H1 (cell line): Measurements from ENCODE around the gene XDH. TPM values are rescaled to one million over a fixed set of nuclear protein-coding genes. Genes with fewer than 3 reads are reported as not detected.

Source experiments
- CTCF ChIA-PET: fragments of 300-600 bp; sonication (Branson Sonifier 250); formaldehyde crosslinking; loops from one replicate; lab custom pipeline; 2021; ENCODE audit not compliant: partially characterized antibody; lab: Charles Lee
- POLR2A ChIA-PET: fragments of 300-600 bp; sonication (Branson Sonifier 250); formaldehyde crosslinking; loops from one replicate; lab custom pipeline; 2021; ENCODE audit warnings: inconsistent platforms; ENCODE audit not compliant: partially characterized antibody; lab: Charles Lee
- DNase-seq, 2 experiments: peaks; one replicate each; pipeline versions ENCODE4 v3.0.0 to v3.0.0-alpha.2; 2010 to 2022; ENCODE audit warnings: low spot score in 2 of 2, low read depth in 1 of 2, mixed read lengths in 1 of 2
- FAIRE-seq: peaks from 2 replicates; lab custom pipeline; 2011; peaks lifted over from hg19 to GRCh38; lab: Jason Lieb, UNC
- H2AFZ ChIP-seq: 2 replicates; pipeline ENCODE4 v1.8.1; 2012; ENCODE audit warnings: low read length, inconsistent platforms
- H2AK5ac ChIP-seq: 2 replicates; pipeline ENCODE4 v1.6.1; 2013; ENCODE audit warnings: low read depth, low read length
- H2BK120ac ChIP-seq: replicated peaks from 2 replicates; pipeline ENCODE3; 2013; ENCODE audit warnings: low read depth, low read length, inconsistent platforms
- H2BK12ac ChIP-seq: 2 replicates; pipeline ENCODE4 v1.6.1; 2013; ENCODE audit warnings: low read depth, low read length
- H2BK15ac ChIP-seq: 2 replicates; pipeline ENCODE4 v1.6.1; 2013; ENCODE audit warnings: low read length
- H2BK20ac ChIP-seq: 2 replicates; pipeline ENCODE4 v1.6.1; 2013; ENCODE audit warnings: low read length
- H2BK5ac ChIP-seq: 2 replicates; pipeline ENCODE4 v1.6.1; 2013; ENCODE audit warnings: low read depth, low read length
- H3K14ac ChIP-seq: 2 replicates; pipeline ENCODE4 v1.6.1; 2013; ENCODE audit warnings: inconsistent platforms; ENCODE audit not compliant: insufficient read length
- H3K18ac ChIP-seq: 2 replicates; pipeline ENCODE4 v1.6.1; 2013; ENCODE audit warnings: low read length; ENCODE audit errors: extremely low read depth
- H3K23ac ChIP-seq: 2 replicates; pipeline ENCODE4 v1.6.1; 2013; ENCODE audit warnings: inconsistent platforms; ENCODE audit not compliant: insufficient read length
- H3K23me2 ChIP-seq: 2 replicates; pipeline ENCODE4 v1.6.1; 2013; ENCODE audit warnings: low read depth, low read length
- H3K27ac ChIP-seq: 2 replicates; pipeline ENCODE4 v1.6.1; 2011; ENCODE audit warnings: low read depth, low read length, inconsistent platforms
- H3K27me3 ChIP-seq, 4 experiments: replicated peaks in 1 of 4; 1 replicate in 1 of 4; 2 replicates in 3 of 4; pipeline versions ENCODE4 v1.6.1 to v1.8.1; 2011 to 2013; ENCODE audit warnings: low read length in 3 of 4, mild to moderate bottlenecking in 3 of 4, inconsistent platforms in 2 of 4, mixed read lengths in 2 of 4, moderate library complexity in 1 of 4; ENCODE audit not compliant: control insufficient read depth in 3 of 4, insufficient read depth in 3 of 4; ENCODE audit errors: extremely low read depth in 1 of 4
- H3K36me3 ChIP-seq, 4 experiments: 2 replicates each; pipeline versions ENCODE4 v1.6.1 to v1.8.1; 2011 to 2013; ENCODE audit warnings: mild to moderate bottlenecking in 4 of 4, low read length in 3 of 4, moderate library complexity in 2 of 4, control low read depth in 1 of 4, inconsistent platforms in 1 of 4; ENCODE audit not compliant: insufficient read depth in 4 of 4, control insufficient read depth in 2 of 4
- H3K4ac ChIP-seq: replicated peaks from 2 replicates; pipeline ENCODE3; 2013; ENCODE audit warnings: low read length, low read depth, mixed read lengths, inconsistent platforms; ENCODE audit not compliant: insufficient read length
- H3K4me1 ChIP-seq, 4 experiments: replicated peaks in 1 of 4; 1 replicate in 1 of 4; 2 replicates in 3 of 4; pipeline versions ENCODE4 v1.6.1 to v1.8.1; 2011 to 2013; ENCODE audit warnings: low read length in 3 of 4, inconsistent platforms in 2 of 4, mixed read lengths in 1 of 4; ENCODE audit not compliant: insufficient read depth in 4 of 4, control insufficient read depth in 3 of 4
- H3K4me2 ChIP-seq, 2 experiments: 2 replicates each; pipeline versions ENCODE4 v1.6.1 to v1.8.1; 2011 to 2013; ENCODE audit warnings: low read depth in 2 of 2, low read length in 2 of 2, control low read depth in 1 of 2, inconsistent platforms in 1 of 2, mild to moderate bottlenecking in 1 of 2; ENCODE audit not compliant: insufficient read depth in 1 of 2
- H3K4me3 ChIP-seq, 4 experiments: fragments of 200-600, 300-600 bp in 1 of 4; sonication (generic), shearing (Covaris generic), sonication (Bioruptor Twin) in 1 of 4; 2 replicates each; pipeline versions ENCODE4 v1.5.1 to v1.8.1; 2011 to 2016; ENCODE audit warnings: low read length in 4 of 4, low read depth in 3 of 4, control low read depth in 2 of 4, inconsistent platforms in 2 of 4, mild to moderate bottlenecking in 2 of 4, mixed read lengths in 1 of 4, moderate library complexity in 1 of 4; ENCODE audit not compliant: insufficient read depth in 2 of 4; ENCODE audit errors: extremely low read depth in 1 of 4
- H3K56ac ChIP-seq: replicated peaks from 2 replicates; pipeline ENCODE3; 2013; ENCODE audit warnings: low read depth, mild to moderate bottlenecking, mixed read lengths, low read length, inconsistent platforms; ENCODE audit not compliant: insufficient read length
- H3K79me1 ChIP-seq: 2 replicates; pipeline ENCODE4 v1.6.1; 2013; ENCODE audit warnings: low read depth, low read length, control low read depth
- H3K79me2 ChIP-seq, 2 experiments: 2 replicates each; pipeline versions ENCODE4 v1.6.1 to v1.8.1; 2012 to 2013; ENCODE audit warnings: low read length in 2 of 2, mild to moderate bottlenecking in 2 of 2, inconsistent platforms in 1 of 2; ENCODE audit not compliant: insufficient read depth in 2 of 2, control insufficient read depth in 1 of 2
- H3K9ac ChIP-seq, 4 experiments: replicated peaks in 1 of 4; 1 replicate in 1 of 4; 2 replicates in 3 of 4; pipeline versions ENCODE4 v1.6.1 to v1.8.1; 2011 to 2013; ENCODE audit warnings: low read depth in 3 of 4, low read length in 3 of 4, control low read depth in 2 of 4, mild to moderate bottlenecking in 2 of 4, moderate library complexity in 2 of 4, inconsistent platforms in 1 of 4; ENCODE audit errors: extremely low read depth in 1 of 4
- H3K9me3 ChIP-seq, 2 experiments: 2 replicates each; pipeline versions ENCODE4 v1.6.1 to v1.8.1; 2012 to 2013; ENCODE audit warnings: mild to moderate bottlenecking in 2 of 2, moderate library complexity in 2 of 2, control low read depth in 1 of 2, inconsistent platforms in 1 of 2, low read depth in 1 of 2, low read length in 1 of 2, mixed read lengths in 1 of 2; ENCODE audit not compliant: insufficient read depth in 2 of 2
- H4K20me1 ChIP-seq, 2 experiments: replicated peaks in 1 of 2; 2 replicates each; pipeline versions ENCODE3 to v1.8.1; 2011 to 2013; ENCODE audit warnings: inconsistent platforms in 2 of 2, low read length in 2 of 2, mild to moderate bottlenecking in 1 of 2; ENCODE audit not compliant: insufficient read depth in 2 of 2, control insufficient read depth in 1 of 2
- H4K5ac ChIP-seq: 2 replicates; pipeline ENCODE4 v1.6.1; 2013; ENCODE audit warnings: low read length, low read depth, mixed read lengths, inconsistent platforms; ENCODE audit not compliant: insufficient read length
- H4K8ac ChIP-seq: 2 replicates; pipeline ENCODE4 v1.8.0; 2013; ENCODE audit warnings: mild to moderate bottlenecking, moderate library complexity, low read length, inconsistent platforms; ENCODE audit not compliant: insufficient read depth; ENCODE audit errors: extremely low read depth
- H4K91ac ChIP-seq: replicated peaks from 2 replicates; pipeline ENCODE3; 2013; ENCODE audit warnings: low read length, mixed read lengths, inconsistent platforms; ENCODE audit not compliant: insufficient read length
- KDM1A ChIP-seq: fragments of 200-600, 300-600 bp; sonication (generic); IDR thresholded peaks from 2 replicates; pipeline ENCODE4 v1.7.1; 2016; ENCODE audit warnings: mild to moderate bottlenecking, low read length, borderline replicate concordance
- WGBS, 2 experiments: shearing (Covaris generic) in 1 of 2; methylation state at CpG; one replicate each; pipeline versions ENCODE4 v1.1.6 to v1.1.7; 2013 to 2015; ENCODE audit warnings: low lambda C conversion rate in 2 of 2, mixed read lengths in 2 of 2, inconsistent platforms in 1 of 2, low coverage in 1 of 2, missing lambda C conversion rate in 1 of 2; ENCODE audit not compliant: insufficient replicate concordance in 2 of 2, insufficient coverage in 1 of 2, insufficient read length in 1 of 2; ENCODE audit errors: extremely low coverage in 1 of 2, missing lambda C conversion rate in 1 of 2; 5-methylcytosine and 5-hydroxymethylcytosine counted together
- polyA plus RNA-seq, 7 experiments: library from polyadenylated mRNA; depleted of rRNA in 3 of 7; stranded (reverse) in 5 of 7; unstranded in 2 of 7; fragments of >200 nt in 5 of 7; fragments of 200-250 nt in 2 of 7; gene quantifications; 1 replicate in 5 of 7; 2 replicates in 1 of 7; 4 replicates in 1 of 7; pipeline versions ENCODE4 v1.2.1 to v1.2.3, GENCODE V29; 2011 to 2013; ENCODE audit warnings: missing spikeins in 2 of 7, mixed read lengths in 2 of 7
- total RNA-seq: library from RNA; stranded (reverse); fragmentation: NEBNext Ultra II Directional; extraction: Animal tissue kit (Norgen Biotek cat#: 25700); gene quantifications from 2 replicates; pipeline ENCODE4 v1.2.1, GENCODE V29; 2021

The XDH gene
- total and polyA plus RNA-seq, 2 of the 8 experiments (the other 6 are each of a cell fraction or from before 2014, with no cell fraction given) = 0.68 to 1.2 TPM

- H3K9ac ChIP-seq = no peak overlapping the region
- H3K4me3 ChIP-seq = no peak overlapping the region
- H3K27me3 ChIP-seq = no peaks in the 10 kb centered on the region
- no peak overlapping the region for H3K4me2 ChIP-seq
- H4K91ac ChIP-seq = no peak overlapping the region
- H4K20me1 ChIP-seq = no peaks in the 10 kb centered on the region
- H3K14ac ChIP-seq = no peak overlapping the region
- H2BK15ac ChIP-seq = no peak overlapping the region
- no peak overlapping the region for H2BK20ac ChIP-seq
- FAIRE-seq (no peak), DNase-seq (no peak)
- no peak overlapping the region for H2AK5ac ChIP-seq
- TF ChIP-seq KDM1A = no peak
- H4K8ac ChIP-seq = no peak overlapping the region
- no peak overlapping the region for H3K18ac ChIP-seq
- H3K9me3 ChIP-seq = no peaks in the 10 kb centered on the region
- no peak overlapping the region for H3K27ac ChIP-seq
- no peak overlapping the region for H2AFZ ChIP-seq
- H3K56ac ChIP-seq = no peak overlapping the region
- ChIA-PET POLR2A (no interaction called here), CTCF (interaction anchor here (0.7 to 2.1 kb wide), 7 partner anchors 9 to 575 kb away, joined by 3 to 6 read pairs (median 4); no protein-coding TSS in a partner anchor)
- no peak overlapping the region for H4K5ac ChIP-seq
- H3K36me3 ChIP-seq = no peaks in the 10 kb centered on the region
- 90% methylated on average over 5 of the region's 5 CpGs; no CpG with 5 or more reads in 1 of the 2 experiments for WGBS, 2 experiments
- no peak overlapping the region for H2BK12ac ChIP-seq
- no peak overlapping the region for H2BK5ac ChIP-seq
- no peaks in the 10 kb centered on the region for H3K79me1 ChIP-seq
- no peaks in the 10 kb centered on the region for H3K79me2 ChIP-seq
- H3K4ac ChIP-seq = no peak overlapping the region
- no peaks in the 10 kb centered on the region for H3K23me2 ChIP-seq
- H3K23ac ChIP-seq = no peak overlapping the region
- no peak overlapping the region for H2BK120ac ChIP-seq
- no peaks in the 10 kb centered on the region for H3K4me1 ChIP-seq
Observed at GRCh38 chr2:31286961-31287550, 127.5 kb downstream of the XDH start.
